ENCODE results near the gene GP1BA.

Gene GP1BA

GRCh38 chr17:4974115-4974670 is 42.1 kb downstream of the GP1BA start:
- TF ChIP-seq ZNF274 (IDR thresholded peaks at IDR 0.05; ENCODE audit: low read depth, low read length) = no peak

GRCh38 chr17:4978726-4979125 is 46.6 kb downstream of the GP1BA start:
- TF ChIP-seq ZNF274 (IDR thresholded peaks at IDR 0.05; ENCODE audit: low read depth, low read length) = no peak
- no peak overlapping the region for H3K4me3 ChIP-seq (ENCODE audit: low read length)

More at GRCh38 chr17:4974115-4974670, 42.1 kb downstream of the GP1BA start:
- H3K4me3 ChIP-seq (ENCODE audit: low read length) = no peak overlapping the region

GRCh38 chr17:4980644-4981216 is 48.7 kb downstream of the GP1BA start:
- H3K4me3 ChIP-seq (ENCODE audit: low read length) = no peak overlapping the region
- no peak for TF ChIP-seq ZNF274 (IDR thresholded peaks at IDR 0.05; ENCODE audit: low read depth, low read length)

GRCh38 chr17:4982305-4982704 is 50.2 kb downstream of the GP1BA start:
- TF ChIP-seq ZNF274 (IDR thresholded peaks at IDR 0.05; ENCODE audit: low read depth, low read length) = no peak
- no peak overlapping the region for H3K4me3 ChIP-seq (ENCODE audit: low read length)

All from GM08714 (cell line).